ENCODE data around the gene ENOX1.

Gene ENOX1

DNA sequence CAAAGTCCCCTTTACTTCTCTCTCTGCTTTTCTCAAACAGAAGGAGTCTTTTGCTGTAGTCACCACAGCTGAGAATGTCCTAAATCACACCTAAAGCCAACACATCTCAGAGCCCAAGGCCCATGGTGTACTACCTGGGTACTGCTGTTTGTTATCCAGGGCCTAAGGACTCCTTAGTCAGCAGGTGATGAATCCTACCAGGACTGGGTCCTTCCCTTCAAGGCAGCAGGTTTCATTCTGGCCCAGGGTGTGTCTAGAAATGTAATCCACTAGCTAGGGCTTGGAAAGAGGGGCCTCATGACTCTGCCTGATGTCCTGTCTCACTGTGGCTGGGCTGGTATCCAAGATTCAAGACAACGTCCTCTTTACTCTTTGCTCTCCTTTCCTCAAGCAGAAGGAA, 36.2 kb upstream of the ENOX1 start:
- TF ChIP-seq REST (IDR thresholded peaks at IDR 0.05; ENCODE audit: insufficient read depth in 1 of 2, low read depth in 2 of 2, low read length in 2 of 2) (no peak), POLR2AphosphoS5 (IDR thresholded peaks at IDR 0.05; ENCODE audit: low read depth, low read length) (no peak), TAF1 (IDR thresholded peaks at IDR 0.05; ENCODE audit: borderline replicate concordance, insufficient read depth, low read length) (no peak), FOXP2 (optimal IDR thresholded peaks at IDR 0.05; ENCODE audit: borderline replicate concordance, extremely low read depth, extremely low read length, insufficient read depth) (no peak)

GRCh38 chr13:43816401-43816889, 29.7 kb upstream of the ENOX1 start:
- TF ChIP-seq POLR2AphosphoS5 (IDR thresholded peaks at IDR 0.05; ENCODE audit: low read depth, low read length) (no peak), REST (IDR thresholded peaks at IDR 0.05; ENCODE audit: insufficient read depth in 1 of 2, low read depth in 2 of 2, low read length in 2 of 2) (no peak), FOXP2 (optimal IDR thresholded peaks at IDR 0.05; ENCODE audit: borderline replicate concordance, extremely low read depth, extremely low read length, insufficient read depth) (no peak), SIN3A (IDR thresholded peaks at IDR 0.05; ENCODE audit: borderline replicate concordance, insufficient read depth, low read length) (no peak), TAF1 (IDR thresholded peaks at IDR 0.05; ENCODE audit: borderline replicate concordance, insufficient read depth, low read length) (no peak)

- no peak for TF ChIP-seq FOXP2 (optimal IDR thresholded peaks at IDR 0.05; ENCODE audit: borderline replicate concordance, extremely low read depth, extremely low read length, insufficient read depth)
- no peak for TF ChIP-seq TAF1 (IDR thresholded peaks at IDR 0.05; ENCODE audit: borderline replicate concordance, insufficient read depth, low read length)
- TF ChIP-seq REST (IDR thresholded peaks at IDR 0.05; ENCODE audit: insufficient read depth in 1 of 2, low read depth in 2 of 2, low read length in 2 of 2) = no peak
- no peak for TF ChIP-seq POLR2AphosphoS5 (IDR thresholded peaks at IDR 0.05; ENCODE audit: low read depth, low read length)
- no peak for TF ChIP-seq SIN3A (IDR thresholded peaks at IDR 0.05; ENCODE audit: borderline replicate concordance, insufficient read depth, low read length)
These were observed 28.4 kb upstream of the ENOX1 start for GRCh38 chr13:43815204-43815603.

DNA sequence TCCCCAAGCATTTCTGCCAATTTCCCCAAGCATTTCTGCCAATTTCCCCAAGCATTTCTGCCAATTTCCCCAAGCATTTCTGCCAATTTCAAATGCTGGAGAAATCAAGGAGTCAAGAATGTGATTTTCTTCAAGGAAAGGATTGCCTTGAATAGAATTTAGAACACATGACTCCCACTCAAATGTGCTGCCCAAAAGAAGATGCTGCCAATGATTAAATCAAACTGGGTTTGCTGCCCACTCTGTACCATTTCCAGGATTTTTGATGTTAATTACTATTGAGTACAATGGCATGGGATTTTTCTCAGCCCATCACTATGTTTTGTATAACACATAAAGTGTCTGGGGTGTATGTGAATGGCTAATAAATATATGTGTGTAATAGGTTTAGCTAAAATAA, 21.9 kb upstream of the ENOX1 start:
- TF ChIP-seq POLR2AphosphoS5 (IDR thresholded peaks at IDR 0.05; ENCODE audit: low read depth, low read length) = no peak
- TF ChIP-seq SIN3A (IDR thresholded peaks at IDR 0.05; ENCODE audit: borderline replicate concordance, insufficient read depth, low read length) = no peak
- TF ChIP-seq TAF1 (IDR thresholded peaks at IDR 0.05; ENCODE audit: borderline replicate concordance, insufficient read depth, low read length) = no peak
- TF ChIP-seq REST (IDR thresholded peaks at IDR 0.05; ENCODE audit: insufficient read depth in 1 of 2, low read depth in 2 of 2, low read length in 2 of 2) = no peak
- TF ChIP-seq FOXP2 (optimal IDR thresholded peaks at IDR 0.05; ENCODE audit: borderline replicate concordance, extremely low read depth, extremely low read length, insufficient read depth) = no peak

DNA sequence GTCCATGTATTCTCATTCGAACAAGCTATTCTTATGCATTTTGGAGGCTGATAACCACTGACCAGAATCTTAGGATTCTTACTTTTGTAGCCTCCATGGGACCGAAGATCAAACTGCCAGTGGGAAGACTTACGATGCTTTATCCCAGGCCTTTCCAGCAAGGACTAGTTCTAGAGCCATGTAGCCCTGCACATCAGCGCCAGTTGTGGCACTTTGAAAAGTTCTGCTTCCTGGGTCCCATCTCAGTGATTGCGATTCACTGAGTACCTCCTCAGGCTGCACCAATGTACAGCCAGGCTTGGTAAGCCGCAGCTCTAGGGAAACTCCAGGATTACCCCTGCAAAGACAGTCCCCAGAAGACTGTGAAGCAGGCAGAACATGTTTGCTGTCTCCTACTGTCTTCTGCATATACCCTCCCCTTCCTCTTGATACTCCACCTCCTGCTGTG, 18.9 kb upstream of the ENOX1 start:
- TF ChIP-seq REST (IDR thresholded peaks at IDR 0.05; ENCODE audit: insufficient read depth in 1 of 2, low read depth in 2 of 2, low read length in 2 of 2) = no peak
- TF ChIP-seq FOXP2 (optimal IDR thresholded peaks at IDR 0.05; ENCODE audit: borderline replicate concordance, extremely low read depth, extremely low read length, insufficient read depth) = no peak
- TF ChIP-seq POLR2AphosphoS5 (IDR thresholded peaks at IDR 0.05; ENCODE audit: low read depth, low read length) = no peak
- no peak for TF ChIP-seq SIN3A (IDR thresholded peaks at IDR 0.05; ENCODE audit: borderline replicate concordance, insufficient read depth, low read length)
- no peak for TF ChIP-seq TAF1 (IDR thresholded peaks at IDR 0.05; ENCODE audit: borderline replicate concordance, insufficient read depth, low read length)

Data from PFSK-1 (cell line).